HEK293T (cell line): Measurements from ENCODE around the gene PTTG1IP.

Experiments
- ARNT ChIP-seq: fragments of 450-650 bp; IDR thresholded peaks from 2 replicates; pipeline ENCODE4 v1.6.1; 2017; ENCODE audit warnings: mild to moderate bottlenecking
- BHLHE40 ChIP-seq: fragments of 450-650 bp; IDR thresholded peaks from 2 replicates; pipeline ENCODE4 v1.6.1; 2016; ENCODE audit warnings: mild to moderate bottlenecking, moderate library complexity, borderline replicate concordance
- CTBP1 ChIP-seq: fragments of 450-650 bp; IDR thresholded peaks from 2 replicates; pipeline ENCODE4 v1.6.1; 2016; ENCODE audit warnings: borderline replicate concordance
- ELF4 ChIP-seq: fragments of 450-650 bp; IDR thresholded peaks from 2 replicates; pipeline ENCODE4 v1.6.1; 2017; ENCODE audit warnings: antibody characterized with exemption
- FOXA1 ChIP-seq: fragments of 450-650 bp; IDR thresholded peaks from 2 replicates; pipeline ENCODE4 v1.6.1; 2016; ENCODE audit warnings: mild to moderate bottlenecking
- FOXK2 ChIP-seq: fragments of 450-650 bp; IDR thresholded peaks from 2 replicates; pipeline ENCODE4 v1.6.1; 2016; ENCODE audit warnings: mild to moderate bottlenecking
- FOXM1 ChIP-seq: fragments of 450-650 bp; IDR thresholded peaks from 2 replicates; pipeline ENCODE4 v1.6.1; 2017; ENCODE audit warnings: mild to moderate bottlenecking, borderline replicate concordance
- L3MBTL2 ChIP-seq: fragments of 450-650 bp; conservative IDR thresholded peaks from 2 replicates; pipeline ENCODE4 v1.6.1; 2016; ENCODE audit warnings: mild to moderate bottlenecking
- LEF1 ChIP-seq: fragments of 450-650 bp; IDR thresholded peaks from 2 replicates; pipeline ENCODE4 v1.6.1; 2017; ENCODE audit warnings: mild to moderate bottlenecking, borderline replicate concordance
- NFRKB ChIP-seq: fragments of 450-650 bp; IDR thresholded peaks from 2 replicates; pipeline ENCODE4 v1.6.1; 2016; ENCODE audit warnings: mild to moderate bottlenecking, moderate library complexity
- SP1 ChIP-seq: fragments of 450-650 bp; IDR thresholded peaks from 2 replicates; pipeline ENCODE4 v1.6.1; 2017
- SUZ12 ChIP-seq: fragments of 450-650 bp; IDR thresholded peaks from 2 replicates; pipeline ENCODE4 v1.6.1; 2016; ENCODE audit warnings: mild to moderate bottlenecking
- TARDBP ChIP-seq: fragments of 450-650 bp; IDR thresholded peaks from 2 replicates; pipeline ENCODE4 v1.6.1; 2016
- ZNF384 ChIP-seq: fragments of 450-650 bp; IDR thresholded peaks from 2 replicates; pipeline ENCODE4 v1.6.1; 2016

DNA sequence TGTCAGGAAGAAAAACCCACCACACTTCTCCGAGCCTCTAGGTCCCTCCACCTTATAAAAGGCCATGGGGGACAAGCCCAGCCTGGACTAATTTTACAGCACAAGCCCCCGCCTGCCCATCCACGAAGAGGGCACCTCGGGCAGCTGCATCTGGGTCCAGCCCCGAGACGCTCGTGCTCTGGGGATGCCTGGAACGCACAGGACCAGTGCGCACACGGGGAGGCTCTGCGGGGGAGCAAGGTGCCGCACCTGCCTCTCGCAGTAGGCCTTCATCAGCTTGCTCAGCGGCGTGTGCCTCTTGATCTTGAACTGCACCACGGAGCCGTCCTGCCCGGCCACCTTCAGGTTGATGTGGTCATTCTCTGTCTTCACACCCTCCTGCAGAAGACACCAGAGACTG, 59.8 kb downstream of the PTTG1IP start:
- no peak for TF ChIP-seq FOXM1
- TF ChIP-seq L3MBTL2: no peak
- TF ChIP-seq FOXK2: no peak
- TF ChIP-seq ELF4: no peak
- TF ChIP-seq CTBP1: no peak
- TF ChIP-seq BHLHE40: no peak
- TF ChIP-seq LEF1: no peak
- TF ChIP-seq ARNT: no peak
- no peak for TF ChIP-seq NFRKB
- TF ChIP-seq FOXA1: no peak
- TF ChIP-seq SP1: no peak
- no peak for TF ChIP-seq TARDBP
- no peak for TF ChIP-seq SUZ12
- no peak for TF ChIP-seq ZNF384
